NB4 (cell line): ENCODE results near the gene SLX9.

Source experiments
- CTCF ChIP-seq: IDR thresholded peaks from one replicate; pipeline ENCODE4 v1.5.1; 2012; ENCODE audit warnings: low read depth, low read length
- MAX ChIP-seq: IDR thresholded peaks from 2 replicates; pipeline ENCODE4 v1.6.1; 2011; ENCODE audit warnings: low read depth, low read length
- MYC ChIP-seq: IDR thresholded peaks from 2 replicates; pipeline ENCODE4 v1.6.1; 2011; ENCODE audit warnings: low read depth, low read length
- POLR2A ChIP-seq: IDR thresholded peaks from 2 replicates; pipeline ENCODE4 v1.6.1; 2011; ENCODE audit warnings: mild to moderate bottlenecking; ENCODE audit not compliant: insufficient read length; ENCODE audit errors: extremely low read depth

GRCh38 chr21:44900559-44901251 lies 39.1 kb upstream of the SLX9 start:
- TF ChIP-seq CTCF (no peak), MYC (no peak), POLR2A (no peak), MAX (no peak)
